ENCODE measurements around the gene SLC47A1. TPM values are rescaled to one million over a fixed set of nuclear protein-coding genes. Genes with fewer than 3 reads are reported as not detected.

SLC47A1 gene
- total and polyA plus RNA-seq, 2 of the 13 experiments (the other 11 are each of a cell fraction or from before 2014, with no cell fraction given) = 42.1 to 67.5 TPM

- Histone ChIP-seq H3K79me2 (ENCODE audit: insufficient read depth, low read length) (no peaks in the 10 kb centered on the region), H4K20me1 (ENCODE audit: insufficient read depth, low read length) (no peaks in the 10 kb centered on the region), H3K4me2 (ENCODE audit: low read depth, low read length) (no peak overlapping the region), H3K4me3 (replicated peaks in 1 of 3; ENCODE audit: insufficient read depth in 1 of 3, low read depth in 2 of 3, low read length in 3 of 3) (no peak overlapping the region), H2AFZ (ENCODE audit: low read length) (no peak overlapping the region), H3K4me1 (ENCODE audit: insufficient read depth, low read length) (no peaks in the 10 kb centered on the region), H3K27ac (ENCODE audit: extremely low read length, insufficient read depth, low read length) (no peak overlapping the region), H3K36me3 (replicated peaks in 1 of 2; ENCODE audit: control insufficient read depth in 1 of 2, insufficient read depth in 2 of 2, low read length in 2 of 2) (no peaks in the 10 kb centered on the region), H3K9me3 (ENCODE audit: low read length) (no peaks in the 10 kb centered on the region), H3K9ac (ENCODE audit: insufficient read depth, low read depth, low read length) (no peak overlapping the region), H3K27me3 (ENCODE audit: control insufficient read depth in 1 of 2, insufficient read depth in 2 of 2, low read length in 2 of 2) (peaks cover 0 to 25% of the 10 kb centered on the region in 2 experiments; a peak in 2 of 5 replicates)
- no peak for DNase-seq (ENCODE audit: low spot score)
- ChIA-PET CTCF (ENCODE audit: low intra/inter-chr PET ratio, low total read pairs) (no interaction called here), POLR2A (no interaction called here)
- no TSS peak for BruUV-seq (replicated peaks)
- no peak for ATAC-seq
- in situ Hi-C loops (cut with HindIII; ENCODE audit: extremely low pct_ligation_motif_present, low pct_unique_long_range_greater_than_20kb) = no loop called here
- 65% methylated on average over 13 of the region's 13 CpGs for WGBS (ENCODE audit: low lambda C conversion rate)
- FAIRE-seq = no peak
- intact Hi-C loops (cut with micrococcal nuclease; ENCODE audit: unreplicated experiment) = no loop called here
- TF ChIP-seq TEF (CRISPR knock-in tag; IDR thresholded peaks at IDR 0.05) = no peak
- TF ChIP-seq POGK (CRISPR knock-in tag; conservative IDR thresholded peaks at IDR 0.05) = no peak
- no peak for TF ChIP-seq LBX2 (CRISPR knock-in tag; IDR thresholded peaks at IDR 0.05; ENCODE audit: borderline replicate concordance)
- no peak for TF ChIP-seq AHDC1 (CRISPR knock-in tag; IDR thresholded peaks at IDR 0.05; ENCODE audit: borderline replicate concordance)
Measured at GRCh38 chr17:19486351-19487023, 47.2 kb upstream of the SLC47A1 start.
